Mesothelial cell of epicardium (in vitro differentiated cells): ENCODE results near the gene ZNF611. TPM values are rescaled to one million over a fixed set of nuclear protein-coding genes. Genes with fewer than 3 reads are reported as not detected.
A peak's percentile ranks its signal among the peaks of the same experiment; 100 is the strongest.
"Not testable (repeated sequence)": the region's sequence is repeated elsewhere in the genome, so short reads cannot be mapped to it uniquely, and the experiment has no call there.

Experiments used
- DNase-seq, 2 experiments: peaks; one replicate each; pipeline ENCODE4 v3.0.0; 2021; ENCODE audit warnings: low spot score in 2 of 2; ENCODE audit not compliant: unreplicated experiment in 2 of 2
- H3K27ac Mint-ChIP-seq: 2 replicates; pipeline ENCODE4 v1.8.0; 2021; ENCODE audit warnings: mixed read lengths
- H3K27me3 Mint-ChIP-seq: 2 replicates; pipeline ENCODE4 v1.8.0; 2021; ENCODE audit warnings: low read depth, mixed read lengths
- H3K36me3 Mint-ChIP-seq: 2 replicates; pipeline ENCODE4 v1.8.0; 2021; ENCODE audit warnings: mixed read lengths
- H3K4me1 Mint-ChIP-seq: 2 replicates; pipeline ENCODE4 v1.8.0; 2021; ENCODE audit warnings: mixed read lengths
- H3K4me3 Mint-ChIP-seq: 2 replicates; pipeline ENCODE4 v1.8.0; 2021; ENCODE audit warnings: mild to moderate bottlenecking, moderate library complexity, mixed read lengths
- H3K9me3 Mint-ChIP-seq: 2 replicates; pipeline ENCODE4 v1.8.0; 2021; ENCODE audit warnings: mixed read lengths
- total RNA-seq: library from RNA; stranded (reverse); gene quantifications from 3 replicates; pipeline ENCODE4 v1.2.1, GENCODE V29; 2021
- TF ChIP-seq, protein P1 (sequence below): fragments of 200-600 bp; sonication (generic); IDR thresholded peaks from one replicate; pipeline ENCODE4 v1.5.0; 2021; ENCODE audit warnings: antibody characterized with exemption; ENCODE audit not compliant: unreplicated experiment

ZNF611 gene
- total RNA-seq, 1 donor from 2014 or later = 29.0 TPM

DNA sequence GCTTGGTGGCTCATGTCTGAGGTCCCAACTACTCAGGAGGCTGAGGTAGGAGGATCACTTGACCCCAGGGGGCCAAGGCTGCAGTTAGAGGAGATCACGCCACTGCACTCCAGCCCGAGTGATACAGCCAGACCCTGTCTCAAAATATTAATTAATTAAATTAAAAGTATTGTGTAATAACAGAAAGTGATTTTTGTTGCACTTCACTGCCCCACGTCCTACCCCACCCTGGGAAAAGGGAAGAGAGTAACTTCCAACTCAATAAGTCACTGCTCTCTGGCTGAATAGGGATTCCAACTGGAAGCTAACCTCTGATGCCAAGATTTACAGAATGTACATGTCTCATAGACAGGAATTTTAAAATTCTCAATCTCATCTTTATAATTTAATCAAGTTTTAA is 47.2 kb downstream of the ZNF611 start:
- Mint-ChIP-seq H3K27ac (no peak overlapping the region), H3K4me1 (peaks cover 50% of the 10 kb centered on the region), H3K4me3 (no peak overlapping the region), H3K27me3 (no peaks in the 10 kb centered on the region), H3K36me3 (no peaks in the 10 kb centered on the region), H3K9me3 (no peaks in the 10 kb centered on the region)
- DNase-seq = no peak
- TF ChIP-seq, protein P1, sequence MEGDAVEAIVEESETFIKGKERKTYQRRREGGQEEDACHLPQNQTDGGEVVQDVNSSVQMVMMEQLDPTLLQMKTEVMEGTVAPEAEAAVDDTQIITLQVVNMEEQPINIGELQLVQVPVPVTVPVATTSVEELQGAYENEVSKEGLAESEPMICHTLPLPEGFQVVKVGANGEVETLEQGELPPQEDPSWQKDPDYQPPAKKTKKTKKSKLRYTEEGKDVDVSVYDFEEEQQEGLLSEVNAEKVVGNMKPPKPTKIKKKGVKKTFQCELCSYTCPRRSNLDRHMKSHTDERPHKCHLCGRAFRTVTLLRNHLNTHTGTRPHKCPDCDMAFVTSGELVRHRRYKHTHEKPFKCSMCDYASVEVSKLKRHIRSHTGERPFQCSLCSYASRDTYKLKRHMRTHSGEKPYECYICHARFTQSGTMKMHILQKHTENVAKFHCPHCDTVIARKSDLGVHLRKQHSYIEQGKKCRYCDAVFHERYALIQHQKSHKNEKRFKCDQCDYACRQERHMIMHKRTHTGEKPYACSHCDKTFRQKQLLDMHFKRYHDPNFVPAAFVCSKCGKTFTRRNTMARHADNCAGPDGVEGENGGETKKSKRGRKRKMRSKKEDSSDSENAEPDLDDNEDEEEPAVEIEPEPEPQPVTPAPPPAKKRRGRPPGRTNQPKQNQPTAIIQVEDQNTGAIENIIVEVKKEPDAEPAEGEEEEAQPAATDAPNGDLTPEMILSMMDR = no peak

GRCh38 chr19:52685811-52686210 is 49.0 kb downstream of the ZNF611 start:
- H3K9me3 Mint-ChIP-seq = no peaks in the 10 kb centered on the region
- TF ChIP-seq, protein P1 = no peak
- H3K27ac Mint-ChIP-seq = peak overlapping the region; percentile 82
- no peaks in the 10 kb centered on the region for H3K27me3 Mint-ChIP-seq
- no peak for DNase-seq
- H3K36me3 Mint-ChIP-seq = peaks cover 5% of the 10 kb centered on the region
- H3K4me1 Mint-ChIP-seq = peaks cover 42% of the 10 kb centered on the region
- H3K4me3 Mint-ChIP-seq = no peak overlapping the region

GRCh38 chr19:52681216-52681615 is 53.6 kb downstream of the ZNF611 start:
- H3K4me3 Mint-ChIP-seq, H3K9me3 Mint-ChIP-seq, DNase-seq, H3K27me3 Mint-ChIP-seq, H3K27ac Mint-ChIP-seq: not testable (repeated sequence)
- peaks cover 21% of the 10 kb centered on the region for H3K4me1 Mint-ChIP-seq
- H3K36me3 Mint-ChIP-seq = peaks cover 17% of the 10 kb centered on the region

- Mint-ChIP-seq H3K27me3 (no peaks in the 10 kb centered on the region), H3K27ac (no peak overlapping the region), H3K36me3 (peaks cover 29% of the 10 kb centered on the region), H3K4me1 (peaks cover 5% of the 10 kb centered on the region), H3K4me3 (no peak overlapping the region), H3K9me3 (peaks cover 4% of the 10 kb centered on the region)
- no peak for DNase-seq
- TF ChIP-seq, protein P1 = no peak
Measured at GRCh38 chr19:52679598-52679997, 55.2 kb downstream of the ZNF611 start.

- not testable (repeated sequence) for H3K4me1 Mint-ChIP-seq, H3K9me3 Mint-ChIP-seq, DNase-seq, H3K4me3 Mint-ChIP-seq, H3K27ac Mint-ChIP-seq, H3K27me3 Mint-ChIP-seq
- peaks cover 29% of the 10 kb centered on the region for H3K36me3 Mint-ChIP-seq
Measured at GRCh38 chr19:52675239-52675638, 59.6 kb downstream of the ZNF611 start.

DNA sequence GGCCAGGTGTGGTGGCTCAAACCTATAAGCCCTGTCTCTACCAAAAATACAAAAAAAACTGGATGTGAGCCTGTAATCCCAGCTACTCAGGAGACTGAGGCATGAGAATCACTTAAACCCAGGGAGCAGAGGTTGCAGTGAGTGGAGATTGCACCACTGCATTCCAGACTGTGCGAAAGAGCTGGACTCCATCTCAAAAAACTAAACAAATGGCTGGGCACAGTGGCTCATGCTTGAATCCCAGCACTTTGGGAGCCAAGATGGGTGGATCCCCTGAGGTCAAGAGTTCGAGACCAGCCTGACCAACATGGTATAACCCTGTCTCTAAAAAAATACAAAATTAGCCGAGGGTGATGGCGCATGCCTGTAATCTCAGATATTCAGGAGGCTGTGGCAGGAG is 61.8 kb downstream of the ZNF611 start:
- peaks cover 4% of the 10 kb centered on the region for H3K9me3 Mint-ChIP-seq
- no peak for DNase-seq
- H3K27ac Mint-ChIP-seq = no peak overlapping the region
- H3K36me3 Mint-ChIP-seq = peaks cover 26% of the 10 kb centered on the region
- H3K4me3 Mint-ChIP-seq = no peak overlapping the region
- no peaks in the 10 kb centered on the region for H3K27me3 Mint-ChIP-seq
- no peaks in the 10 kb centered on the region for H3K4me1 Mint-ChIP-seq
- TF ChIP-seq, protein P1 = no peak

GRCh38 chr19:52670046-52670445 is 64.8 kb downstream of the ZNF611 start:
- Mint-ChIP-seq H3K36me3 (peaks cover 16% of the 10 kb centered on the region), H3K9me3 (no peaks in the 10 kb centered on the region), H3K4me1 (peaks cover 8% of the 10 kb centered on the region), H3K27ac (peak overlapping the region; percentile 19), H3K27me3 (no peaks in the 10 kb centered on the region), H3K4me3 (no peak overlapping the region)
- no peak for DNase-seq
- TF ChIP-seq, protein P1 = no peak
